Body of pancreas (tissue), 4 donors: ENCODE results near the gene BRAT1.

ENCODE experiments used
- CTCF ChIP-seq, 7 experiments: fragments of 450-650 bp in 4 of 7; fragments of 200-600 bp in 3 of 7; sonication (generic) in 3 of 7; IDR thresholded peaks; one replicate each; pipeline ENCODE4 v1.5.1; 2016 to 2019; ENCODE audit warnings: antibody characterized with exemption in 7 of 7
- POLR2A ChIP-seq, 3 donors: fragments of 450-650 bp; IDR thresholded peaks; one replicate each; pipeline ENCODE4 v1.6.1; 2016; ENCODE audit warnings: antibody characterized with exemption in 3 of 3, mild to moderate bottlenecking in 2 of 3

GRCh38 chr7:2528481-2529095 is 26.7 kb downstream of the BRAT1 start:
- no peak for TF ChIP-seq POLR2A (IDR thresholded peaks at IDR 0.05)
- TF ChIP-seq CTCF (IDR thresholded peaks at IDR 0.05), result no peak
